Neuron (in vitro differentiated cells): ENCODE measurements around the gene NUBPL.
"Not testable (repeated sequence)": the region's sequence is repeated elsewhere in the genome, so short reads cannot be mapped to it uniquely, and the experiment has no call there.

Experiments
- H2AFZ ChIP-seq: one replicate; pipeline ENCODE4 v1.6.1; 2013; ENCODE audit warnings: low read depth, mild to moderate bottlenecking, inconsistent platforms, low read length, moderate library complexity
- H3K27me3 ChIP-seq: one replicate; pipeline ENCODE4 v1.6.1; 2013; ENCODE audit warnings: low read length; ENCODE audit not compliant: insufficient read depth
- H3K36me3 ChIP-seq: one replicate; pipeline ENCODE4 v1.6.1; 2013; ENCODE audit warnings: low read length; ENCODE audit not compliant: insufficient read depth
- H3K4me1 ChIP-seq: one replicate; pipeline ENCODE4 v1.6.1; 2013; ENCODE audit warnings: low read length; ENCODE audit not compliant: insufficient read depth
- H3K4me3 ChIP-seq: 2 replicates; pipeline ENCODE4 v1.5.1; 2013; ENCODE audit warnings: mild to moderate bottlenecking, low read length, moderate library complexity
- H3K9me3 ChIP-seq: one replicate; pipeline ENCODE4 v1.6.1; 2013; ENCODE audit warnings: low read length

The NUBPL gene

DNA sequence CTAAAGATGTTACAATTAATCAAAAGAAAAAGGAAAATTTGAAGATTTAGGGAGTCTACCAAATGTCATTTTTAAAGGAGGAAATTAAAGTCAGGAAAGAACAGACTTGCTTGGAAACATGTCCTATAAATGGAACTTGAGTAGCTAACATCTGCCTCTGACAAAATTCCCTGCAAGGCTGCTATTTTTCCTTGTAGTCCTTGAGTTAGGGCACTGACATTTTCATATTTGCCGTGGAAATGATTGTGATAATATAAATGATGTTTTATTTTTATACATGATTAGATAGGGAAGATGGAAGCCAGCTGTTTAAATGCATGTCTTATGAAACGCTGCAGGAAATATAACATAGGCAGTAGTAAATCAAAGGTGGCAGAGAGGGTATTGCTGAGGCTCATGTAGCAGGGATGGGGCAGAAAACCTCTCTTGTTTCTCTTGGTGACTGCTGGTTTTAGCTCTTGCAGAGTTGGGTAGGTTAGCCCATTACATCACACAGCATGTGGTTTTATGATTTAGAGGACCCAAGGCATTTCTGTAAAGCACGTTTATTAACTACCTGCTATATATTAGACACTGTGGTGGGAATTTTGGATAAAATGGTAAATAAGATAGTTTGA lies 21.7 kb downstream of the NUBPL start:
- no peaks in the 10 kb centered on the region for H3K27me3 ChIP-seq
- H3K36me3 ChIP-seq, result no peaks in the 10 kb centered on the region
- H2AFZ ChIP-seq, result no peak overlapping the region
- H3K9me3 ChIP-seq, result no peaks in the 10 kb centered on the region
- H3K4me1 ChIP-seq, result no peaks in the 10 kb centered on the region
- H3K4me3 ChIP-seq, result no peak overlapping the region

- no peaks in the 10 kb centered on the region for H3K4me1 ChIP-seq
- H3K4me3 ChIP-seq, result no peak overlapping the region
- no peaks in the 10 kb centered on the region for H3K27me3 ChIP-seq
- H3K36me3 ChIP-seq, result no peaks in the 10 kb centered on the region
- no peak overlapping the region for H2AFZ ChIP-seq
- no peaks in the 10 kb centered on the region for H3K9me3 ChIP-seq
Measured at GRCh38 chr14:31590206-31590605, 29.0 kb downstream of the NUBPL start.

DNA sequence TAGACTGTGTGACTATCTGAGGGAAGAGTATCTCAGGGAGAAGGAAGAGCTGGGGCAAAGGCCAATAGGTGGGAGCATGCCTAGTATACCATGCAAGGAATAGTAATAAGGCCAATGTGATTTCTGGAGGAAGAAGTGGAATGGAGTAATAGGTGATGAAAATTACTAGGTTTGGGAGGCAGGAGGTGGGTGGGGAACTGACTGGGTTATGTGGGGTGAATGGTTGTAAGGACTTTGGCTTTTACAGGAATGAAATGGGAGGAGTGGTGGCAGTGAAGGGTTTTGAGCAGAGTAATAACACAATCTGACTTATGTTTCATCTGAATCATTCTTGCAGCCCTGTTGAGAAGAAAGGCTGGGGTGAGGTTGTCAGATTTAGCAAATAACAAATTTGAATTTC lies 30.9 kb downstream of the NUBPL start:
- no peaks in the 10 kb centered on the region for H3K27me3 ChIP-seq
- no peaks in the 10 kb centered on the region for H3K9me3 ChIP-seq
- no peak overlapping the region for H3K4me3 ChIP-seq
- H3K36me3 ChIP-seq, result no peaks in the 10 kb centered on the region
- no peaks in the 10 kb centered on the region for H3K4me1 ChIP-seq
- no peak overlapping the region for H2AFZ ChIP-seq

DNA sequence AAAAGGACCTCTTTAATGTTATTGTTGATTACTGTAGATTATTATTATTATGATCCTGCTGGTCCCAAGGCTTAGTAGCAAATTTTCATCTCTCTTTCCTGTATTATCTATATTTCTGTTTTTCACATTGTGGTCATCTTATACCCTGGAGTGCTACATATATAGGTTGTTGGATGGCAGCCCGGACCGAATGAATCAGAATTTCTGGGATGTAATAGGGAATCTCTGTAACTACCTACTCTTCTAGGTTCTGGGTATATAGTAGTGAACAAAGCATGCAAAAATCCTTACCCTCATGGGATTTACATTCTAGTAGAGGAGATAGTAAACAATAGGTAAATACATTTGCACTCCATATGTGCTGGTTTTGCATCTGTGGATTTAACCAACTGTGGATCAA lies 31.4 kb downstream of the NUBPL start:
- no peaks in the 10 kb centered on the region for H3K4me1 ChIP-seq
- no peaks in the 10 kb centered on the region for H3K36me3 ChIP-seq
- no peak overlapping the region for H3K4me3 ChIP-seq
- no peaks in the 10 kb centered on the region for H3K27me3 ChIP-seq
- H2AFZ ChIP-seq, result no peak overlapping the region
- no peaks in the 10 kb centered on the region for H3K9me3 ChIP-seq

- H3K4me3 ChIP-seq, result no peak overlapping the region
- no peaks in the 10 kb centered on the region for H3K27me3 ChIP-seq
- no peaks in the 10 kb centered on the region for H3K36me3 ChIP-seq
- H3K4me1 ChIP-seq, result no peaks in the 10 kb centered on the region
- H3K9me3 ChIP-seq, result no peaks in the 10 kb centered on the region
- H2AFZ ChIP-seq, result no peak overlapping the region
Measured at GRCh38 chr14:31596342-31597095, 35.3 kb downstream of the NUBPL start.

- Histone ChIP-seq H3K9me3 (peaks cover 10% of the 10 kb centered on the region), H3K36me3 (no peaks in the 10 kb centered on the region), H3K27me3 (no peaks in the 10 kb centered on the region), H3K4me1 (no peaks in the 10 kb centered on the region), H3K4me3 (no peak overlapping the region), H2AFZ (no peak overlapping the region)
Measured at GRCh38 chr14:31605702-31606101, 44.5 kb downstream of the NUBPL start.

- no peak overlapping the region for H2AFZ ChIP-seq
Measured at GRCh38 chr14:31611778-31612433, 50.7 kb downstream of the NUBPL start.

GRCh38 chr14:31613188-31613587 lies 52.0 kb downstream of the NUBPL start:
- Histone ChIP-seq H2AFZ (no peak overlapping the region), H3K4me3 (no peak overlapping the region), H3K36me3 (no peaks in the 10 kb centered on the region), H3K27me3 (no peaks in the 10 kb centered on the region), H3K9me3 (peaks cover 2% of the 10 kb centered on the region), H3K4me1 (no peaks in the 10 kb centered on the region)

More at GRCh38 chr14:31611778-31612433, 50.7 kb downstream of the NUBPL start:
- peaks cover 5% of the 10 kb centered on the region for H3K9me3 ChIP-seq
- no peaks in the 10 kb centered on the region for H3K27me3 ChIP-seq
- no peak overlapping the region for H3K4me3 ChIP-seq
- no peaks in the 10 kb centered on the region for H3K36me3 ChIP-seq
- no peaks in the 10 kb centered on the region for H3K4me1 ChIP-seq

- peaks cover 22% of the 10 kb centered on the region for H3K9me3 ChIP-seq
Measured at GRCh38 chr14:31618884-31619283, 57.7 kb downstream of the NUBPL start.

DNA sequence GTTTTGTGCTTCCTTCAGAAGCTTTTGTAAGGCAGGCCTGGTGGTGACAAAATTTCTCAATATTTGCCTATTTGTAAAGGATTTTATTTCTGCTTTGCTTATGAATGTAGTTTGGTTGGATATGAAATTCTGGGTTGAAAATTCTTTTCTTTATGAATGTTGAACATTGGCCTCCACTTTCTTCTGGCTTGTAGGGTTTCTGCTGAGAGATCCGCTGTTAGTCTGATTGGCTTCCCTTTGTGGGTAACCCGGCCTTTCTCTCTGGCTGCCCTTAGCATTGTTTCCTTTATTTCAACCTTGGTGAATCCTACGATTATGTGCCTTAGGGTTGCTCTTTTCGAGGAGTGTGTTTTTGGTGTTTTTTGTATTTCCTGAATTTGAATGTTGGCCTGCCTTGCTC lies 58.2 kb downstream of the NUBPL start:
- no peak overlapping the region for H2AFZ ChIP-seq
- no peaks in the 10 kb centered on the region for H3K36me3 ChIP-seq
- H3K9me3 ChIP-seq, result peaks cover 22% of the 10 kb centered on the region
- H3K4me1 ChIP-seq, result no peaks in the 10 kb centered on the region
- H3K4me3 ChIP-seq, result no peak overlapping the region
- H3K27me3 ChIP-seq, result no peaks in the 10 kb centered on the region

More at GRCh38 chr14:31618884-31619283, 57.7 kb downstream of the NUBPL start:
- H3K4me3 ChIP-seq, H3K27me3 ChIP-seq, H3K36me3 ChIP-seq, H3K4me1 ChIP-seq, H2AFZ ChIP-seq: not testable (repeated sequence)

GRCh38 chr14:31620898-31621297 lies 59.7 kb downstream of the NUBPL start:
- peaks cover 24% of the 10 kb centered on the region for H3K9me3 ChIP-seq
- H3K27me3 ChIP-seq, H3K4me1 ChIP-seq, H3K36me3 ChIP-seq, H3K4me3 ChIP-seq, H2AFZ ChIP-seq: not testable (repeated sequence)

DNA sequence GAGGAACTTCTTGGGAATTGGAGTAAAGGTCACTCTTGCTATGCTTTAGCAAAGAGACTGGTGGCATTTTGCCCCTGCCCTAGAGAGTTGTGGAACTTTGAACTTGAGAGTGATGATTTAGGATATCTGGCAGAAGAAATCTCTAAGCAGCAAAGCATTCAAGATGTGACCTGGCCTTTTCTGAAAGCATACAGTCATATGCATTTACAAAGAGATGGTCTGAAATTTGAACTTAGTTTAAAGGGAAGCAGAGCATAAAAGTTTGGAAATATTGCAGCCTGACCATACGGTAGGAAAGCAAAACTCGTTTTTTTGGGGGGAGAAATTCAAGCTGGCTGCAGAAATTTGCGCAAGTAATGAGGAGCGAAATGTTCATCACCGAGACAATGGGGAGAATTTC lies 60.9 kb downstream of the NUBPL start:
- H3K27me3 ChIP-seq, result no peaks in the 10 kb centered on the region
- H3K36me3 ChIP-seq, result no peaks in the 10 kb centered on the region
- H3K9me3 ChIP-seq, result peaks cover 24% of the 10 kb centered on the region
- no peak overlapping the region for H2AFZ ChIP-seq
- H3K4me1 ChIP-seq, result no peaks in the 10 kb centered on the region
- no peak overlapping the region for H3K4me3 ChIP-seq

DNA sequence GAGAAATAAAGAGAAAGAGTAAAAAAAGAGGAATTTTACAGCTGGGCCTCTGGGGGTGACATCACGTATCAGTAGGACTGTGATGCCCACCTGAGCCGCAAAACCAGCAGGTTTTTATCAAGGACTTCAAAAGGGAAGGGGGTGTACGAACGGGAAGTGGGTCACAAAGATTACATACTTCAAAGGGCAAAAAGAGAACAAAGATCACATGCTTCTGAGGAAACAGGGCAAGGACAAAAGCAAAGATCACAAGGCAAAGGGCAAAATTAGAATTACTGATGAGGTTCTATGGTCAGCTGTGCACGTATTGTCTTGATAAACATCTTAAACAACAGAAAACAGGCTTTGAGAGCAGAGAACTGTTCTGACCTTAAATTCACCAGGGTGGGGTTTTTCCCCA lies 91.7 kb downstream of the NUBPL start:
- not testable (repeated sequence) for H3K4me1 ChIP-seq, H3K36me3 ChIP-seq, H3K4me3 ChIP-seq, H3K9me3 ChIP-seq, H3K27me3 ChIP-seq, H2AFZ ChIP-seq
